BJ (cell line): ENCODE results near the gene CYP27A1. TPM values are rescaled to one million over a fixed set of nuclear protein-coding genes. Genes with fewer than 3 reads are reported as not detected.
A peak's percentile ranks its signal among the peaks of the same experiment; 100 is the strongest.

ENCODE experiments used
- CTCF ChIA-PET: fragments of 350-600 bp; formaldehyde crosslinking; extraction: SDS; loops from one replicate; lab custom pipeline; 2021; ENCODE audit warnings: antibody characterized with exemption, inconsistent platforms; lab: Yijun Ruan, JAX
- POLR2A ChIA-PET: fragments of 300-600 bp; sonication (Branson Sonifier 250); formaldehyde crosslinking; extraction: SDS; loops from one replicate; lab custom pipeline; 2021; ENCODE audit warnings: antibody characterized with exemption; lab: Charles Lee
- DNase-seq: peaks from one replicate; pipeline ENCODE4 v3.0.0-alpha.2; 2011; ENCODE audit warnings: low read depth
- H3K27me3 ChIP-seq: 2 replicates; pipeline ENCODE4 v1.6.0; 2011; ENCODE audit warnings: low read length; ENCODE audit not compliant: control insufficient read depth, insufficient read depth
- H3K36me3 ChIP-seq: 2 replicates; pipeline ENCODE4 v1.5.1; 2011; ENCODE audit warnings: low read length; ENCODE audit not compliant: control insufficient read depth, insufficient read depth
- H3K4me3 ChIP-seq: 2 replicates; pipeline ENCODE4 v1.5.1; 2011; ENCODE audit warnings: low read depth, mild to moderate bottlenecking, control low read depth, low read length
- polyA plus RNA-seq: library from polyadenylated mRNA; depleted of rRNA; stranded (reverse); fragments of >200 nt; gene quantifications from 2 replicates; pipeline ENCODE4 v1.2.3, GENCODE V29; 2011
- TF ChIP-seq, protein P1 (sequence below): IDR thresholded peaks from 2 replicates; pipeline ENCODE4 v1.5.1; 2011; ENCODE audit warnings: low read depth, mild to moderate bottlenecking, control low read depth, inconsistent platforms, low read length, moderate library complexity; ENCODE audit not compliant: insufficient read depth

The CYP27A1 gene
- polyA plus RNA-seq, 1 experiment = 26.8 TPM

DNA sequence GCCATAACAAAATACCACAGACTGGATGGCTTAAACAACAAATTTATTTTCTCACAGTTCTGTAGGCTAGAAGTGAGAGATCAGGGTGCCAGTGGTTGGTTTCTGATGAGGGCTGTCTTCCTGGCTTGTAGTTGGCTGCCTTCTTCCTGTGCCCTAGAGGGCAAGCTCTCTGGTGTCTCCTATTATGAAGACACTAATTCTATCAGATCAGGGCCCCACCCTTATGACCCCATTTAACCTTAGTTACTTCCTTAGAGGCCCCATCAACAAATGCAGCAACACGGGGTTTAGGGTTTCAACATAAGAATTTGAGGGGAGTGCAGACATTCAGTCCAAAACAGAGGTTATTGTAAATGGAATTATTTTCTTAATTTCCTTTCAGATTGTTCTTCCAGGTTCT, 22.9 kb downstream of the CYP27A1 start:
- ChIA-PET CTCF (no interaction called here), POLR2A (no interaction called here)

DNA sequence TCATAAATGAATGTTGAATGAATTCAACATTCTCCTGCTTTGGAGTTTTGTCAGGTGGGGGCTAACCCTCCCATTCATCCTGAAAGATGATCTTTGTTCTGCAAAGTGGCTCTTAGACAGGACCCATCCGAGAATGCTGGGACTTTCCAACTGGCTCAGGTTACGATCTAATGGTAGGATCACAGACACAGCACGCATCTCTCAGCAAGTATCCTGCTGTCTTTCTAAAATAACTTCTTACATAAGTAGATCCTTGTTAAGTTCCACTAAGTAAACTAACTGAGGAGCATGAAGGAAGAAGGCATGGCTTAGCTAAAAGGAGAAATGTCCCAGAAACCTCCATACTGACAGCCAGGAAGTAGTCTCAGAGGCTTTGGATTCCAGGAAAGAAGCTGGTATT, 23.7 kb downstream of the CYP27A1 start:
- CTCF ChIA-PET = interaction anchor here (0.8 kb wide), 1 partner anchor 9 kb away, joined by 3 read pairs; no protein-coding TSS in a partner anchor

More for the DNA sequence above, 22.9 kb downstream of the CYP27A1 start:
- no peak for DNase-seq
- H3K4me3 ChIP-seq = no peak overlapping the region
- no peaks in the 10 kb centered on the region for H3K27me3 ChIP-seq
- TF ChIP-seq, protein P1, sequence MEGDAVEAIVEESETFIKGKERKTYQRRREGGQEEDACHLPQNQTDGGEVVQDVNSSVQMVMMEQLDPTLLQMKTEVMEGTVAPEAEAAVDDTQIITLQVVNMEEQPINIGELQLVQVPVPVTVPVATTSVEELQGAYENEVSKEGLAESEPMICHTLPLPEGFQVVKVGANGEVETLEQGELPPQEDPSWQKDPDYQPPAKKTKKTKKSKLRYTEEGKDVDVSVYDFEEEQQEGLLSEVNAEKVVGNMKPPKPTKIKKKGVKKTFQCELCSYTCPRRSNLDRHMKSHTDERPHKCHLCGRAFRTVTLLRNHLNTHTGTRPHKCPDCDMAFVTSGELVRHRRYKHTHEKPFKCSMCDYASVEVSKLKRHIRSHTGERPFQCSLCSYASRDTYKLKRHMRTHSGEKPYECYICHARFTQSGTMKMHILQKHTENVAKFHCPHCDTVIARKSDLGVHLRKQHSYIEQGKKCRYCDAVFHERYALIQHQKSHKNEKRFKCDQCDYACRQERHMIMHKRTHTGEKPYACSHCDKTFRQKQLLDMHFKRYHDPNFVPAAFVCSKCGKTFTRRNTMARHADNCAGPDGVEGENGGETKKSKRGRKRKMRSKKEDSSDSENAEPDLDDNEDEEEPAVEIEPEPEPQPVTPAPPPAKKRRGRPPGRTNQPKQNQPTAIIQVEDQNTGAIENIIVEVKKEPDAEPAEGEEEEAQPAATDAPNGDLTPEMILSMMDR = no peak
- H3K36me3 ChIP-seq = no peaks in the 10 kb centered on the region

DNA sequence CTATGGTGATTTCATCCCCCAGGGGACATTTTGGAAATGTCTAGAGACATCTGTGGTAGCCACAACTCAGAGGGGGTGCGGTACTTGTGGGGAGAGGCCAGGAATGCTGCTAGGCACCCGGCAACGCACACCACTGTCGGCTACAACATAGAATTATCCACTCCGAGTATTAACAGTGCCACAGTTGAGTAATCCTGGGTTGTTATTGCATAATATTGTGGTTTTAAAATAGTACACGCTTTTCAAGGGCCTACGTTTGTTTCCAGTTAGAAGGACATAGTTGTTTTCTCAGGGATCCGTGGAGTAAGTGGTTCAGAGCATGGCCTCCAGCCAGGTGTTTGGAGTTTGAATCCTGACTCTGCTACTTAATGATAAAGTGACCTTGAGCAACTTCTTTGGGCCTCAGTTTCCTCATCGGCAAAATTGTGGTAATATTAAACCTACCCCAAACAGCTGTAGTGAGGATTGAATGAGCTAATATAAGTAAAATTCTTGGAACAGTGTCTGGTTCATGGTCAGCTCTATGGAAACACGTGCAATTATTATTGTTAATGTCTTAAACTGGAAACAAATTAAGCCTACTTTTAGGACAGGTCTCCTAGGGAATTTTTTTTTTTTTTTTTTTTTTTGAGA, 24.5 kb downstream of the CYP27A1 start:
- CTCF ChIA-PET = interaction anchor here (1.3 to 1.7 kb wide), 2 partner anchors 41 to 55 kb away, joined by 3 read pairs; no protein-coding TSS in a partner anchor
- POLR2A ChIA-PET = no interaction called here
- TF ChIP-seq, protein P1 = no peak
- H3K27me3 ChIP-seq = no peaks in the 10 kb centered on the region
- peak; percentile 99 for DNase-seq
- H3K36me3 ChIP-seq = no peaks in the 10 kb centered on the region
- no peak overlapping the region for H3K4me3 ChIP-seq

More for the DNA sequence above, 23.7 kb downstream of the CYP27A1 start:
- H3K4me3 ChIP-seq = no peak overlapping the region
- TF ChIP-seq, protein P1 = no peak
- H3K36me3 ChIP-seq = no peaks in the 10 kb centered on the region
- H3K27me3 ChIP-seq = no peaks in the 10 kb centered on the region
- peak; percentile 37 for DNase-seq
- POLR2A ChIA-PET = no interaction called here

DNA sequence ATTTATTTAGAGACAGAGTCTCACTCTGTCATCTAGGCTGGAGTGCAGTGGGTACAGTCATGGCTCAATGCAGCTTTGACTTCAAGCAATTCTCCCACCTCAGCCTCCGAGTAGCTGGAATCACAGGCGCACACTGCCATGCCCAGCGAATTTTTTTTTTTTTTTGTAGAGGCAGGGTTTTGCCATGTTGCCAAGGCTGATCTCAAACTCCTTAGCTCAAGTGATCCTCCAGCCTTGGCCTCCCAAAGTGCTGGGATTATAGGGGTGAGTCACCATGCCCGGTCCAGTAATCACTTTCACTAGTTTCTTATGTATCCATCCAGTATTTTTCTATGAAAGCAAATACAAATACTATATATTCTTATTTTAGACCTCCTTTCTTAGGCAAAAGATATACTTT, 25.7 kb downstream of the CYP27A1 start:
- DNase-seq = no peak
- H3K4me3 ChIP-seq = no peak overlapping the region
- ChIA-PET POLR2A (no interaction called here), CTCF (interaction anchor here (0.6 to 1.7 kb wide), 2 partner anchors 54 to 66 kb away, joined by 3 read pairs; no protein-coding TSS in a partner anchor)
- no peaks in the 10 kb centered on the region for H3K36me3 ChIP-seq
- TF ChIP-seq, protein P1 = no peak
- H3K27me3 ChIP-seq = no peaks in the 10 kb centered on the region

DNA sequence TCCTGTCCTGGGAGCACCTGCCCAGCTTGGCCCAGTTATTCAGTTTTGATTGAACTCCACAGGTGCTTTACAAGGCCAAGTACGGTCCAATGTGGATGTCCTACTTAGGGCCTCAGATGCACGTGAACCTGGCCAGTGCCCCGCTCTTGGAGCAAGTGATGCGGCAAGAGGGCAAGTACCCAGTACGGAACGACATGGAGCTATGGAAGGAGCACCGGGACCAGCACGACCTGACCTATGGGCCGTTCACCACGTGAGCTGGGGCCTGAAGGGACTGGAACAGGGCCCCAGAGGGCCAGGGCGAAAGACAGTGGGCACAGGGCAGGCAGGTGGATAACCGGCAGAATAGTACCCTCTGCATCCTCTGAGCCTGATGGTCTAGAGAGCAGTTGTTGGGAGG, 27.6 kb downstream of the CYP27A1 start:
- Histone ChIP-seq H3K4me3 (no peak overlapping the region), H3K27me3 (no peaks in the 10 kb centered on the region), H3K36me3 (no peaks in the 10 kb centered on the region)
- TF ChIP-seq, protein P1 = no peak
- ChIA-PET POLR2A (interaction anchor here (0.7 kb wide), 1 partner anchor 122 kb away, joined by 11 read pairs; no protein-coding TSS in a partner anchor), CTCF (interaction anchor here (0.7 to 1.2 kb wide), 2 partner anchors 38 to 52 kb away, joined by 3 read pairs; no protein-coding TSS in a partner anchor)
- no peak for DNase-seq
